ENCODE results near the gene CAP2. TPM values are rescaled to one million over a fixed set of nuclear protein-coding genes. Genes with fewer than 3 reads are reported as not detected.
"Not testable (repeated sequence)": the region's sequence is repeated elsewhere in the genome, so short reads cannot be mapped to it uniquely, and the experiment has no call there.

The CAP2 gene
- total RNA-seq, 4 donors from 2014 or later, result 3.5 to 8.9 (median 4.5) TPM

GRCh38 chr6:17413313-17413750 is 19.9 kb downstream of the CAP2 start:
- no peak for DNase-seq (ENCODE audit: low spot score)
- TF ChIP-seq CTCF (IDR thresholded peaks at IDR 0.05), result no peak
- ATAC-seq (ENCODE audit: low FRiP score), result no peak

DNA sequence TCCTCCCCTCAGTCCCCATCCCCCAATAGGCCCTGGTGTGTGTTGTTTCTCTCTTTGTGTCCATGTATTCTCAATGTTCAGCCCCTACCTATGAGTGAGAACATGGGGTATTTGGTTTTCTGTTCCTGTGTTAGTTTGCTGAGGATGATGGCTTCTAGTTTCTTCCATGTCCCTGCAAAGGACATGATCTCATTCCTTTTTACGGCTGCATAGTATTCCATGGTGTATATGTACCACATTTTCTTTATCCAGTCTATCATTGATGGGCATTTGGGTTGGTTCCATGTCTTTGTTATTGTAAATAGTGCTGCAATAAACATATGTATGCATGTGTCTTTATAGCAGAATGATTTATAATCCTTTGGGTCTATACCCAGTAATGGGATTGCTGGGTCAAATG is 21.0 kb downstream of the CAP2 start:
- not testable (repeated sequence) for DNase-seq (ENCODE audit: low spot score); ATAC-seq (ENCODE audit: low FRiP score)

GRCh38 chr6:17415321-17415720 is 21.9 kb downstream of the CAP2 start:
- TF ChIP-seq CTCF (IDR thresholded peaks at IDR 0.05), result no peak
- ATAC-seq (ENCODE audit: low FRiP score), result no peak
- DNase-seq (ENCODE audit: low spot score), result no peak

GRCh38 chr6:17416806-17417205 is 23.4 kb downstream of the CAP2 start:
- ATAC-seq (ENCODE audit: low FRiP score), result no peak
- TF ChIP-seq CTCF (IDR thresholded peaks at IDR 0.05), result no peak
- DNase-seq (ENCODE audit: low spot score), result no peak

- TF ChIP-seq CTCF (IDR thresholded peaks at IDR 0.05), result no peak
- ATAC-seq (ENCODE audit: low FRiP score), result peak; percentile 72
- DNase-seq (ENCODE audit: low spot score), result no peak
Measured at GRCh38 chr6:17417817-17418216, 24.4 kb downstream of the CAP2 start.

DNA sequence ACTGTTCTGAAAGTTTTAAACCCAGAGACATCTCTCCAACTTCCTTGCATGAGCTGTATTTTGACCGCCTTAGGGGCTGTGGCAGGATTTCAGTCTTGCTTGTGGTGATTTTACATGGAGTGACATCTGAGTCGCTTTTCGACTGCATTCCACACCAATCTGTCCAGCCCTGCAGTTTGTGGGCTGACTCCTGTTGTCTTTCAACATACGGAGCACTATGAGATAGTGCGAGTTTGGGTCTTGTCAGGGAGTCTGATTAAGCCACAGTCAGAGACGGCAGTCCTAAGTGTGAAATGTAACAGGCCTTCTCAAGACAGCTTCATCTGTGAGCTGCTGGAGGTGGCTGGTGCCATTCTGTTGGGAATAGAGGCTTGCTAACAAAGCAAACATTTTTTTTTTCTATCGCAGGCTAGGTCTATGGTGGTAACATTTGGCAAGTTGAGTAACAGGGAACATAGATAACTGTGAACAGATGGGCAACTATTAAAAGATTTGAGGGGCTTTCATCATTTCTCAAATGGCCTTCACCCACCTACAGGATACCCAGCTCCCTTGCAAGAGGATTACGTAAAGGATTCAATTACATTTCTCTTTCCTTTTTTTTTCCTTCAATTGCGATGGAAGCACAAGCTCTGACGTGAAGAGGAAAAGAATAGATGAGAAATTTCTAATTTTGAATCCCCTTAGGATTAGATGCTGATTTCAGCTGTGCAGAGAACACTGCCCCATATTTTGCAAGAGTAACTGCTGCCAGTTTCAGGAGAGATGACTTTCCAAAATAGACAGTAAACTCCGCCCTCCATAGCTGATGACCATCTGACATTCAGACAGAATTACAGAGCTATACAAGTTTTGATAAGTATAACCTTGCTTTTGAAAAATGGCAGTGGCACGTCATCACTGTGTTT is 25.1 kb downstream of the CAP2 start:
- DNase-seq (ENCODE audit: low spot score), result no peak
- peak; percentile 71 for ATAC-seq (ENCODE audit: low FRiP score)
- no peak for TF ChIP-seq CTCF (IDR thresholded peaks at IDR 0.05)

GRCh38 chr6:17419189-17419575 is 25.8 kb downstream of the CAP2 start:
- no peak for ATAC-seq (ENCODE audit: low FRiP score)
- no peak for TF ChIP-seq CTCF (IDR thresholded peaks at IDR 0.05)
- no peak for DNase-seq (ENCODE audit: low spot score)
